Measurements from ENCODE around the gene SLC25A33.

SLC25A33 gene

GRCh38 chr1:9631613-9632012 is 92.3 kb downstream of the SLC25A33 start:
- no peak overlapping the region for H3K27ac ChIP-seq (replicated peaks)
- TF ChIP-seq POLR2AphosphoS5 (IDR thresholded peaks at IDR 0.05; ENCODE audit: low read depth), result no peak
- TF ChIP-seq SPI1 (IDR thresholded peaks at IDR 0.05; ENCODE audit: borderline replicate concordance, low read depth), result no peak
- TF ChIP-seq REST (IDR thresholded peaks at IDR 0.05; ENCODE audit: insufficient replicate concordance, low read depth), result no peak
- TF ChIP-seq GABPA (IDR thresholded peaks at IDR 0.05; ENCODE audit: low read depth), result no peak
- TF ChIP-seq, protein P1, sequence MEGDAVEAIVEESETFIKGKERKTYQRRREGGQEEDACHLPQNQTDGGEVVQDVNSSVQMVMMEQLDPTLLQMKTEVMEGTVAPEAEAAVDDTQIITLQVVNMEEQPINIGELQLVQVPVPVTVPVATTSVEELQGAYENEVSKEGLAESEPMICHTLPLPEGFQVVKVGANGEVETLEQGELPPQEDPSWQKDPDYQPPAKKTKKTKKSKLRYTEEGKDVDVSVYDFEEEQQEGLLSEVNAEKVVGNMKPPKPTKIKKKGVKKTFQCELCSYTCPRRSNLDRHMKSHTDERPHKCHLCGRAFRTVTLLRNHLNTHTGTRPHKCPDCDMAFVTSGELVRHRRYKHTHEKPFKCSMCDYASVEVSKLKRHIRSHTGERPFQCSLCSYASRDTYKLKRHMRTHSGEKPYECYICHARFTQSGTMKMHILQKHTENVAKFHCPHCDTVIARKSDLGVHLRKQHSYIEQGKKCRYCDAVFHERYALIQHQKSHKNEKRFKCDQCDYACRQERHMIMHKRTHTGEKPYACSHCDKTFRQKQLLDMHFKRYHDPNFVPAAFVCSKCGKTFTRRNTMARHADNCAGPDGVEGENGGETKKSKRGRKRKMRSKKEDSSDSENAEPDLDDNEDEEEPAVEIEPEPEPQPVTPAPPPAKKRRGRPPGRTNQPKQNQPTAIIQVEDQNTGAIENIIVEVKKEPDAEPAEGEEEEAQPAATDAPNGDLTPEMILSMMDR (IDR thresholded peaks at IDR 0.05; ENCODE audit: insufficient read depth, low read length), result no peak
- no peaks in the 10 kb centered on the region for H3K27me3 ChIP-seq (ENCODE audit: insufficient read depth, poor library complexity, severe bottlenecking)
- no peak for DNase-seq (ENCODE audit: low read depth in 1 of 2, low spot score in 1 of 2)
- H3K4me3 ChIP-seq (replicated peaks; ENCODE audit: insufficient read depth, low read length), result no peak overlapping the region

DNA sequence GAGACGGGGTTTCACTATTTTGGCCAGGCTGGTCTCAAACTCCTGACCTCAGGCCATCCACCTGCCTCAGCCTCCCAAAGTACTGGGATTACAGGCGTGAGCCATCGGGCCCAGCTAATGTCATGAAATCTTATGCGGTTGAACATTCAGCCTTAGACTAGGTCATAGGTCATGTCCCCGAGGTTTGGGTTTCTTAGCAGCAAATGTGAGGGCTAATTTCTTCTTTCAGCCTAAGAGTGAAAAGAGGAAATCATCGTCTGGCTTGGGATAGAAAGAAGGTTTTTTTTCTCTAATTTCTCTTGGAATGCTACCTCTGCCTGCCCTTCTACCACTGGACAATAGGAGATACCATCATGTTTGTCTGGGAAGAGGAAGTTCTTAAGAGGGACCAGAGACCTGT is 94.2 kb downstream of the SLC25A33 start:
- TF ChIP-seq REST (IDR thresholded peaks at IDR 0.05; ENCODE audit: insufficient replicate concordance, low read depth) (no peak), GABPA (IDR thresholded peaks at IDR 0.05; ENCODE audit: low read depth) (no peak), SPI1 (IDR thresholded peaks at IDR 0.05; ENCODE audit: borderline replicate concordance, low read depth) (peak; percentile 56; the same call in 1 of the 2 replicates)
- TF ChIP-seq, protein P1 (IDR thresholded peaks at IDR 0.05; ENCODE audit: insufficient read depth, low read length), result no peak

GRCh38 chr1:9634582-9634981 is 95.3 kb downstream of the SLC25A33 start:
- TF ChIP-seq GABPA (IDR thresholded peaks at IDR 0.05; ENCODE audit: low read depth) (no peak), REST (IDR thresholded peaks at IDR 0.05; ENCODE audit: insufficient replicate concordance, low read depth) (no peak), POLR2AphosphoS5 (IDR thresholded peaks at IDR 0.05; ENCODE audit: low read depth) (no peak), SPI1 (IDR thresholded peaks at IDR 0.05; ENCODE audit: borderline replicate concordance, low read depth) (no peak)
- TF ChIP-seq, protein P1 (IDR thresholded peaks at IDR 0.05; ENCODE audit: insufficient read depth, low read length), result no peak
- no peak overlapping the region for H3K4me3 ChIP-seq (replicated peaks; ENCODE audit: insufficient read depth, low read length)
- no peaks in the 10 kb centered on the region for H3K27me3 ChIP-seq (ENCODE audit: insufficient read depth, poor library complexity, severe bottlenecking)
- DNase-seq (ENCODE audit: low read depth in 1 of 2, low spot score in 1 of 2), result no peak
- no peak overlapping the region for H3K27ac ChIP-seq (replicated peaks)

More for the DNA sequence above, 94.2 kb downstream of the SLC25A33 start:
- Histone ChIP-seq H3K27ac (replicated peaks) (no peak overlapping the region), H3K27me3 (ENCODE audit: insufficient read depth, poor library complexity, severe bottlenecking) (no peaks in the 10 kb centered on the region), H3K4me3 (replicated peaks; ENCODE audit: insufficient read depth, low read length) (no peak overlapping the region)
- DNase-seq (ENCODE audit: low read depth in 1 of 2, low spot score in 1 of 2), result no peak
